ENCODE data around the gene ARHGEF4. TPM values are rescaled to one million over a fixed set of nuclear protein-coding genes. Genes with fewer than 3 reads are reported as not detected.

Gene ARHGEF4
- total RNA-seq, 4 donors from 2014 or later: 108 to 378 (median 134) TPM

- no peak for TF ChIP-seq POLR2AphosphoS5 (IDR thresholded peaks at IDR 0.05)
- TF ChIP-seq EP300 (IDR thresholded peaks at IDR 0.05): no peak
- no peak for TF ChIP-seq POLR2A (IDR thresholded peaks at IDR 0.05)
- no peak for TF ChIP-seq CTCF (IDR thresholded peaks at IDR 0.05)
- H3K27me3 ChIP-seq: peaks cover 3% of the 10 kb centered on the region
- H3K4me1 ChIP-seq: peaks cover 14% of the 10 kb centered on the region
- no peak overlapping the region for H3K27ac ChIP-seq
- no peak overlapping the region for H3K4me3 ChIP-seq
- peak in 1 of 2 donors; percentile 51 for DNase-seq (ENCODE audit: low spot score in 2 of 2)
- H3K36me3 ChIP-seq: no peaks in the 10 kb centered on the region
- H3K9me3 ChIP-seq: no peaks in the 10 kb centered on the region
- 96% methylated on average over 4 of the region's 8 CpGs for WGBS
Measured at GRCh38 chr2:131029812-131030211, 193.1 kb downstream of the ARHGEF4 start.

DNA sequence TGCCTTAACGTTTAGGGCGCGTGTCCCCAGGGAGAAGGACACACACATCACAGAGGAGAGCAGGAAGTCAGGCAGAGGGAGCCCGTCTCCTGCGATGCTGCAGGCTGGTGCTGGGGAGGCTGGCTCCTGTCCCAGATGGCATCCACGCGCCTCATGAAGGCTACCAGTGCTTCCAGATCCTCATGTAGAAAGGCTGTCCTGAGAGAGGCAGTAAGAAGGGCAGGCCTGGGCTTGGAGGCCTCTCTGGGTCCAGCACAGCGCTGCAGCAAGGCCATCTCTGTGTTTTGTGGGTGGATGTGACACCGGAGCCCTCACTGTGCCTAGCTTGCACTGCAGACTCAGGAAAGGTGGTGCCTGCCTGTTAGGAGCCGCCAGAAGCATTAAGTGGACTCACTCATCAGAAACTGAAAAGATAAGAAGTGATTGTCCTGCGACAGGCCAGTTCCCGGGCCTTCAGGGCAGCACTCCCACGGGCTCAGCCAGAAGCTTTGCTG, 193.8 kb downstream of the ARHGEF4 start:
- TF ChIP-seq POLR2A (IDR thresholded peaks at IDR 0.05): no peak
- no peak for TF ChIP-seq POLR2AphosphoS5 (IDR thresholded peaks at IDR 0.05)
- TF ChIP-seq EP300 (IDR thresholded peaks at IDR 0.05): no peak
- TF ChIP-seq CTCF (IDR thresholded peaks at IDR 0.05): no peak
- DNase-seq (ENCODE audit: low spot score in 2 of 2): peak in 1 of 2 donors; percentile 53

DNA sequence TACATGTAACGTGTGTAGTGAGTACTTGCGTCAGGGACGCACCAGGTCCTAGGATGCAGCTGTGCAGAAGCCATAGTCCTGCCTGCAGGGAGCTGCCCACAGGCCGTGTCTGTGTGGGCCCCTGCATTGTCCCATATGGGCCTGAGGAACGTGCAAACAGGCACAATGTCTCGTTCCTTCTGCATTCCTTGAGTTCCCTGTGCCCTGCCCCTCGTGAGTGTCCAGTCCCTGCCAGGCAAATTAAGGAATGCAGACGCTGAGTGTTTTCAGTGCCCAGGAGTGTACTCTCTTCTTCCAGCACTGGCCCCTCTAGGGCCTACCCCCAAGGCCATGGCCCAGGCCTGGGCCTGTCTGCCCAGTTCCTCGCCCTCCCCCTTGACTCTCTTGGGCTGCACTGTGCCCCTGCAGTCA, 194.7 kb downstream of the ARHGEF4 start:
- Histone ChIP-seq H3K4me1 (peaks cover 23% of the 10 kb centered on the region), H3K9me3 (no peaks in the 10 kb centered on the region), H3K36me3 (no peaks in the 10 kb centered on the region), H3K27ac (no peak overlapping the region), H3K4me3 (no peak overlapping the region), H3K27me3 (peaks cover 10% of the 10 kb centered on the region)
- TF ChIP-seq EP300 (IDR thresholded peaks at IDR 0.05): no peak
- no peak for TF ChIP-seq POLR2AphosphoS5 (IDR thresholded peaks at IDR 0.05)
- no peak for TF ChIP-seq CTCF (IDR thresholded peaks at IDR 0.05)
- no peak for TF ChIP-seq POLR2A (IDR thresholded peaks at IDR 0.05)
- DNase-seq (ENCODE audit: low spot score in 2 of 2): peak in 1 of 2 donors; percentile 19
- WGBS: 84% methylated on average over 9 of the region's 9 CpGs

More for the DNA sequence above, 193.8 kb downstream of the ARHGEF4 start:
- 65% methylated on average over 12 of the region's 13 CpGs for WGBS
- no peak overlapping the region for H3K27ac ChIP-seq
- H3K9me3 ChIP-seq: no peaks in the 10 kb centered on the region
- no peak overlapping the region for H3K4me3 ChIP-seq
- peaks cover 8% of the 10 kb centered on the region for H3K27me3 ChIP-seq
- H3K4me1 ChIP-seq: peaks cover 19% of the 10 kb centered on the region
- H3K36me3 ChIP-seq: no peaks in the 10 kb centered on the region

GRCh38 chr2:131031875-131032274, 195.2 kb downstream of the ARHGEF4 start:
- H3K9me3 ChIP-seq: no peaks in the 10 kb centered on the region

More at GRCh38 chr2:131031875-131032274, 195.2 kb downstream of the ARHGEF4 start:
- H3K4me3 ChIP-seq: no peak overlapping the region
- TF ChIP-seq CTCF (IDR thresholded peaks at IDR 0.05) (no peak), EP300 (IDR thresholded peaks at IDR 0.05) (no peak), POLR2A (IDR thresholded peaks at IDR 0.05) (no peak), POLR2AphosphoS5 (IDR thresholded peaks at IDR 0.05) (no peak)
- peaks cover 23% of the 10 kb centered on the region for H3K4me1 ChIP-seq
- H3K36me3 ChIP-seq: no peaks in the 10 kb centered on the region
- peaks cover 10% of the 10 kb centered on the region for H3K27me3 ChIP-seq
- H3K27ac ChIP-seq: no peak overlapping the region
- 71% methylated on average over 7 of the region's 9 CpGs for WGBS
- DNase-seq (ENCODE audit: low spot score in 2 of 2): peak in 1 of 2 donors; percentile 29

Data from suprapubic skin (tissue), 4 donors.